DMS79 treated with DMSO at 0.1 percent for 48 hours (cell line): ENCODE results near the gene ARHGEF39.

Experiments used
- DNase-seq: peaks from one replicate; lab custom pipeline; 2025; lab: John Stamatoyannopoulos, UW

The ARHGEF39 gene

GRCh38 chr9:35664531-35665470, at the start of gene ARHGEF39:
TSS of gene ARHGEF39 (minus strand) at chr9:35665195. CDS start at chr9:35665169, 26 bp downstream.
- peak; percentile 85 for DNase-seq

- no peak for DNase-seq
These were observed 49.1 kb upstream of the ARHGEF39 start for GRCh38 chr9:35714123-35714522.

GRCh38 chr9:35713578-35713977, 48.6 kb upstream of the ARHGEF39 start:
- no peak for DNase-seq

GRCh38 chr9:35712762-35713400, 47.9 kb upstream of the ARHGEF39 start:
- DNase-seq: no peak

- DNase-seq: no peak
These were observed 46.8 kb upstream of the ARHGEF39 start for GRCh38 chr9:35711501-35712428.

GRCh38 chr9:35710818-35711500, 46.0 kb upstream of the ARHGEF39 start:
- no peak for DNase-seq

GRCh38 chr9:35708146-35708545, 43.2 kb upstream of the ARHGEF39 start:
- no peak for DNase-seq

- no peak for DNase-seq
These were observed 42.0 kb upstream of the ARHGEF39 start for GRCh38 chr9:35706951-35707350.

- no peak for DNase-seq
These were observed 40.9 kb upstream of the ARHGEF39 start for GRCh38 chr9:35705836-35706430.

- DNase-seq: no peak
These were observed 40.4 kb upstream of the ARHGEF39 start for GRCh38 chr9:35705372-35705771.

GRCh38 chr9:35703906-35704672, 39.1 kb upstream of the ARHGEF39 start:
- no peak for DNase-seq

- DNase-seq: no peak
These were observed 37.7 kb upstream of the ARHGEF39 start for GRCh38 chr9:35702696-35703095.

GRCh38 chr9:35700942-35701341, 35.9 kb upstream of the ARHGEF39 start:
- no peak for DNase-seq

- no peak for DNase-seq
These were observed 35.0 kb upstream of the ARHGEF39 start for GRCh38 chr9:35700031-35700430.

- DNase-seq: no peak
These were observed 33.2 kb upstream of the ARHGEF39 start for GRCh38 chr9:35698231-35698630.

GRCh38 chr9:35697486-35697885, 32.5 kb upstream of the ARHGEF39 start:
- no peak for DNase-seq

GRCh38 chr9:35696520-35697215, 31.7 kb upstream of the ARHGEF39 start:
- DNase-seq: peak; percentile 11

- no peak for DNase-seq
These were observed 31.0 kb upstream of the ARHGEF39 start for GRCh38 chr9:35695943-35696401.

- no peak for DNase-seq
These were observed 26.8 kb upstream of the ARHGEF39 start for GRCh38 chr9:35691757-35692301.
